Thyroid gland (tissue), 4 donors: ENCODE measurements around the gene USP49.

Experiments
- CTCF ChIP-seq, 6 experiments: fragments of 200-600 bp in 3 of 6; fragments of 450-650 bp in 3 of 6; sonication (generic) in 3 of 6; IDR thresholded peaks; one replicate each; pipeline ENCODE4 v1.5.1; 2016 to 2019; ENCODE audit warnings: antibody characterized with exemption in 6 of 6, mild to moderate bottlenecking in 2 of 6, inconsistent platforms in 1 of 6, moderate library complexity in 1 of 6
- POLR2A ChIP-seq, 2 donors: fragments of 450-650 bp; IDR thresholded peaks; one replicate each; pipeline ENCODE4 v1.6.1; 2017; ENCODE audit warnings: antibody characterized with exemption in 2 of 2, mild to moderate bottlenecking in 2 of 2, moderate library complexity in 1 of 2

- no peak for TF ChIP-seq CTCF (IDR thresholded peaks at IDR 0.05)
- TF ChIP-seq POLR2A (IDR thresholded peaks at IDR 0.05): no peak
These were observed 137.1 kb downstream of the USP49 start for GRCh38 chr6:41757931-41758640.
